Fibroblast of mammary gland (primary cell): ENCODE measurements around the gene GUCD1.
A peak's percentile ranks its signal among the peaks of the same experiment; 100 is the strongest.
"Not testable (repeated sequence)": the region's sequence is repeated elsewhere in the genome, so short reads cannot be mapped to it uniquely, and the experiment has no call there.

ENCODE experiments used
- DNase-seq: peaks from one replicate; pipeline ENCODE4 v3.0.0-alpha.2; 2010; ENCODE audit warnings: low read depth
- H3K4me3 ChIP-seq: 2 replicates; pipeline ENCODE4 v1.5.1; 2011; ENCODE audit warnings: low read depth, mild to moderate bottlenecking, low read length, moderate library complexity; ENCODE audit not compliant: control insufficient read depth
- CTCF ChIP-seq: conservative IDR thresholded peaks from 2 replicates; pipeline ENCODE4 v1.5.1; 2011; ENCODE audit warnings: low read depth, low read length, inconsistent platforms; ENCODE audit not compliant: control insufficient read depth, insufficient read depth

GUCD1 gene

DNA sequence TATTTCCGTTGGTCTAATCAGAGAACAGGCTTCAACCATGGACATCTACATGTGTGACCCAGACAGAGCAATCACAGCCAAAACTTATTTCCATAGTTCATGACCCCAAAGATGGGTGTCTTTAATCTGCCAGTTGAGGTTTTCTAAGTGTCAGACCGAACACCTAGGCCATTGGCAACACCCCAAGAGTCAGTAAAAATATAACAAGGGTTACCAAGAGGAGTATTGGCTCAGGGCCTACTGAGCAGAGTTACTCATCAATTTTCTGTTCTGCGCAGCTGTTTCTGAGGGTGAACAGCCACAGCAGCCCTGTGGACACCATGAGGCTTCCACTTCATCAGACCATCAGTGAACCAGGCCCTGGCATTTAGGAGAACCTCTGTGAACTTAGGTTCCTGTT, 18.8 kb downstream of the GUCD1 start:
- TF ChIP-seq CTCF: no peak
- no peak overlapping the region for H3K4me3 ChIP-seq
- peak; percentile 21 for DNase-seq

DNA sequence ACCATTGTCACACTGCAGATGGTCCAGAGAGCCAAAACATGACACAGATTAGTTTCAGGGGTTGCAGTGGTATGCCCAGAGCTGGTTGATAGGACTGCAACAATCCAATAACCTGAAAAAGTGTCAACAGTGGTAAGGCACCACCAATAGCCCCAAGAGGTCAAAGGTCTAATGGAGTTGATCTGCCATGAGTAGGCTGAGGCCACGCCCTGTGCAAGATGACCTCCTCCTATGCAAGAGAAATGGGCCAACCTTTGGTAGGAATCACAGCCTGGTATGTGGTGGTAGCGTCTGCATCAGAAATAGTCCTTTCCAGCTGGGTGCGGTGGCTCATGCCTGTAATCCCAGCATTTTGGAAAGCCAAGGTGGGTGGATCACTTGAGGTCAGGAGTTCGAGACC, 19.6 kb downstream of the GUCD1 start:
- H3K4me3 ChIP-seq: no peak overlapping the region
- no peak for DNase-seq
- no peak for TF ChIP-seq CTCF

DNA sequence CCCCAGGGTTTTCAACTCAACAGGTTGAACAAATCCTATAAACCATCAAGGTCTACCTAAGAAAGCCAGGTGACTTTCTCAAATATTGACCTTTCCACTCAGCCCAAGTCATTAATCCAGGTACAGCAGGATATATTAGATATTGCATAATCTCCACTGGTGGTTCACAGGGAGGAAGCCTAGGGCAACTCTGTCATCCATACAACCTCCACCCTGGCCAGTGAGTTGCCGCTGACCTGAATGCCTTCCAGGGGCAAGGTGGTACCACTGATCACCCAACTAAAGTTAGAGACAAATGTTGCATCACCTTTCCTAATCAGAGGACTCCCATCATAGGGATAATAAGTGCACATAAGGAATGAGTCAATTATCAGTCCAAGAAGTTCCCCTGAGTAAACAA, 22.9 kb downstream of the GUCD1 start:
- no peak overlapping the region for H3K4me3 ChIP-seq
- no peak for TF ChIP-seq CTCF
- DNase-seq: no peak

DNA sequence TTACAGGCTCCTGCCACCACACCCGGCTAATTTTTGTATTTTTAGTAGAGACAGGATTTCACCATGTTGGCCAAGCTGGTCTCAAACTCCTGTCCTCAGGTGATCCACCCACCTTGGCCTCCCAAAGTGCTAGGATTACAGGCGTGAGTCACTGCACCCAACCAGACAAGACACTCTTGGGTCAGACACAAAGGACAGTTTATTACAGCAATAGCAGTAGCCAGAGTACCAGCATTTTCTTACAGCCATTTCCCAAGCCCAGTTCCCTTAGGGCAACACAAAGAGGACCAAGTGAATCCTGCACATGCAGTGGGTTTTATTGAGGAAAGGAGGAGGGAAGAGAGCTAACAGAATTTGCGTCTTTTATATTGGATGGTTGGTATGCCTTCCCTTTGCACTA, 24.0 kb downstream of the GUCD1 start:
- not testable (repeated sequence) for H3K4me3 ChIP-seq, DNase-seq

DNA sequence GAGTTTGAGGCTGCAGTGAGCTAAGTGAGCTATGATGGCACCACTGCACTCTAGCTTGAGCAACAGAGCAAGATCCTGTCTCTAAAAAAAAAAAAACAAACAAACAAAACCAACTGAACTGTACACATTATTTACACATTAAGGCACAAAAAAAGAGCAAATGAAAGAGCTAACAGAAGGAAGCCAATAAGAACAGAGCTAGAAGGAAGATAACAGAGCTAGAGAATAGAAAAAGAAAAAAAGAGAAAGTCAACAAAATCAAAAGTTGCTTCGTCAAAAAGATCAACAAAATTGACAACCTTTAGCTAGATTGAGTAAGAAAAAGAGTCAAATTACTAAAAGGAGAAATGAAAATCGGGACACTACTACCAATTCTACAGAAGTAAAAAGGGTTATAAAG, 25.0 kb downstream of the GUCD1 start:
- H3K4me3 ChIP-seq: no peak overlapping the region
- no peak for DNase-seq
- no peak for TF ChIP-seq CTCF

GRCh38 chr22:24526191-24526590, 28.7 kb downstream of the GUCD1 start:
- no peak overlapping the region for H3K4me3 ChIP-seq
- no peak for DNase-seq
- no peak for TF ChIP-seq CTCF

DNA sequence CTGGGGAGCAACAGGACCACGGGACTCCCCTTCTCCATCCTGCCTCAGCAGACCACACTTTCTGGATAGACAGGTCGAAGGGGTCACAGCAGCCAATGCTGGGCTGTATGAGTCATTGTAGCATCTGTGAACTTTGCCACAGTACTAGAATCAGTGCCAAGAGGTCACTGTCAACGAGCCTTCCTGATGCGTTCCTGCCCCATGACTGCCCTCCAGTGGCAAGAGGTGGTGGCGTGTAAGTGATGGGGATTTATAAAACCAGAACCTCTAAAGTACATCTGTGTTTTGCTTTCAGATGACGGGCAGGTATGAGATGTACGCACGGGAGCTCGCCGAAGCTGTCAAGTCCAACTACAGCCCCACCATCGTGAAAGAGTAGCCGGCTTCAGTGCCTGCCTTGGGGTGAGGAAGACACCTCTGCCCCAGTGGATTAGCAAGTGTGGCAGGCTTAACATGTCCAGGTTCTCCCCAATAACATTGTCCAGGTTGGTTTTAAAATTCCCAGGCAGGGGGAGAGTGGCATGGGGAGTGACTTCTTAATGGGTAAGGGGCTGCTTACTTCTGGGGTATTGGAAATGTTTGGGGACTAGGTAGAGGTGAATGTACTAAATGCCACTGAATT, 29.4 kb downstream of the GUCD1 start:
- DNase-seq: peak; percentile 82
- peak; percentile 97 for TF ChIP-seq CTCF
- no peak overlapping the region for H3K4me3 ChIP-seq

GRCh38 chr22:24523873-24524272, 31.1 kb downstream of the GUCD1 start:
- DNase-seq: peak; percentile 11
- no peak for TF ChIP-seq CTCF

More at GRCh38 chr22:24523873-24524272, 31.1 kb downstream of the GUCD1 start:
- H3K4me3 ChIP-seq: no peak overlapping the region
